ENCODE results near the gene SZT2.

DNA sequence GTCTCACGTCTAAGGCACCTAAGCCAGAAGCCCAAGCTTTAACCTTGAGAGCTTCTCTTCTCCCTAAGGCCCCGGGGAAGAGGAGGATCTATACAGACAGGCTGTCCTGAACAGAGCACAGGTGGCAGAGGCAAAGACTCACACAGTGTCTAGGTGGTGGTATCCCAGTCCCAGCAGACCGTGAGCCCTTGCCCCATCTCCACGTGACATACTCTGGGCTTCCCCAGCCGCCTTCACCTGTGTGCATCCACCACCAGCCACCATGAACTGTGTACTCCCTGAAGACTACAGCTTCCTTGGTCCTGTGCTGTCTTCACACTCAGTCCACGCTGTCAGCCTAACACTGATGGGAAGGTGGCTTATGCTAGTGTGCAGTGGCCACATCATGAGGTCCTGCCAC, 31.7 kb downstream of the SZT2 start:
- TF ChIP-seq, protein P1, sequence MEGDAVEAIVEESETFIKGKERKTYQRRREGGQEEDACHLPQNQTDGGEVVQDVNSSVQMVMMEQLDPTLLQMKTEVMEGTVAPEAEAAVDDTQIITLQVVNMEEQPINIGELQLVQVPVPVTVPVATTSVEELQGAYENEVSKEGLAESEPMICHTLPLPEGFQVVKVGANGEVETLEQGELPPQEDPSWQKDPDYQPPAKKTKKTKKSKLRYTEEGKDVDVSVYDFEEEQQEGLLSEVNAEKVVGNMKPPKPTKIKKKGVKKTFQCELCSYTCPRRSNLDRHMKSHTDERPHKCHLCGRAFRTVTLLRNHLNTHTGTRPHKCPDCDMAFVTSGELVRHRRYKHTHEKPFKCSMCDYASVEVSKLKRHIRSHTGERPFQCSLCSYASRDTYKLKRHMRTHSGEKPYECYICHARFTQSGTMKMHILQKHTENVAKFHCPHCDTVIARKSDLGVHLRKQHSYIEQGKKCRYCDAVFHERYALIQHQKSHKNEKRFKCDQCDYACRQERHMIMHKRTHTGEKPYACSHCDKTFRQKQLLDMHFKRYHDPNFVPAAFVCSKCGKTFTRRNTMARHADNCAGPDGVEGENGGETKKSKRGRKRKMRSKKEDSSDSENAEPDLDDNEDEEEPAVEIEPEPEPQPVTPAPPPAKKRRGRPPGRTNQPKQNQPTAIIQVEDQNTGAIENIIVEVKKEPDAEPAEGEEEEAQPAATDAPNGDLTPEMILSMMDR (conservative IDR thresholded peaks at IDR 0.05; ENCODE audit: low read depth, low read length): no peak
- TF ChIP-seq EZH2 (IDR thresholded peaks at IDR 0.05; ENCODE audit: borderline replicate concordance, low read depth, low read length, poor library complexity, severe bottlenecking): no peak
